ENCODE measurements around the gene SOCS7. TPM values are rescaled to one million over a fixed set of nuclear protein-coding genes. Genes with fewer than 3 reads are reported as not detected.
A peak's percentile ranks its signal among the peaks of the same experiment; 100 is the strongest.

Gene SOCS7
- total and polyA plus RNA-seq, 4 donors: 0.74 to 11.0 (median 2.9) TPM

- peaks cover 6 to 29% (median 12%) of the 10 kb centered on the region in 4 donors for H3K4me1 ChIP-seq (ENCODE audit: control insufficient read depth in 4 of 4, insufficient read depth in 4 of 4, low read length in 3 of 4)
- H3K9ac ChIP-seq (ENCODE audit: low read depth in 1 of 2, low read length in 2 of 2): peak overlapping the region in 1 of 2 donors; percentile 36
- DNase-seq (ENCODE audit: low spot score): no peak
Measured at GRCh38 chr17:38353668-38354067, 2.0 kb downstream of the SOCS7 start.

GRCh38 chr17:38354466-38354865 is 2.8 kb downstream of the SOCS7 start:
- Histone ChIP-seq H3K4me3 (ENCODE audit: low read depth in 1 of 3, low read length in 3 of 3) (no peak overlapping the region), H3K9me3 (ENCODE audit: control insufficient read depth in 4 of 4, low read length in 3 of 4) (no peaks in the 10 kb centered on the region), H3K27me3 (ENCODE audit: control insufficient read depth in 4 of 4, insufficient read depth in 4 of 4, low read length in 3 of 4) (no peaks in the 10 kb centered on the region), H3K36me3 (ENCODE audit: control insufficient read depth in 4 of 4, insufficient read depth in 3 of 4, low read depth in 1 of 4, low read length in 3 of 4) (no peaks in the 10 kb centered on the region), H3K4me1 (ENCODE audit: control insufficient read depth in 4 of 4, insufficient read depth in 4 of 4, low read length in 3 of 4) (peaks cover 6 to 34% (median 17%) of the 10 kb centered on the region in 4 donors), H3K9ac (ENCODE audit: low read depth in 1 of 2, low read length in 2 of 2) (no peak overlapping the region), H3K27ac (ENCODE audit: low read depth in 1 of 2, low read length in 2 of 2) (no peak overlapping the region)
- 92% methylated on average over 7 of the region's 7 CpGs for WGBS
- TF ChIP-seq HNF4A (conservative IDR thresholded peaks at IDR 0.05): no peak
- TF ChIP-seq ATF3 (IDR thresholded peaks at IDR 0.05): no peak
- TF ChIP-seq FOXA1 (IDR thresholded peaks at IDR 0.05): no peak
- TF ChIP-seq TAF1 (conservative IDR thresholded peaks at IDR 0.05): no peak
- TF ChIP-seq ZBTB33 (IDR thresholded peaks at IDR 0.05): no peak
- TF ChIP-seq NR2F2 (IDR thresholded peaks at IDR 0.05): no peak
- no peak for TF ChIP-seq RXRA (IDR thresholded peaks at IDR 0.05)
- TF ChIP-seq YY1 (IDR thresholded peaks at IDR 0.05): no peak
- TF ChIP-seq HNF4G (IDR thresholded peaks at IDR 0.05): no peak
- no peak for TF ChIP-seq JUND (IDR thresholded peaks at IDR 0.05)
- DNase-seq (ENCODE audit: low spot score): no peak

More at GRCh38 chr17:38353668-38354067, 2.0 kb downstream of the SOCS7 start:
- Histone ChIP-seq H3K27me3 (ENCODE audit: control insufficient read depth in 4 of 4, insufficient read depth in 4 of 4, low read length in 3 of 4) (no peaks in the 10 kb centered on the region), H3K4me3 (ENCODE audit: low read depth in 1 of 3, low read length in 3 of 3) (no peak overlapping the region), H3K9me3 (ENCODE audit: control insufficient read depth in 4 of 4, low read length in 3 of 4) (no peaks in the 10 kb centered on the region), H3K27ac (ENCODE audit: low read depth in 1 of 2, low read length in 2 of 2) (no peak overlapping the region), H3K36me3 (ENCODE audit: control insufficient read depth in 4 of 4, insufficient read depth in 3 of 4, low read depth in 1 of 4, low read length in 3 of 4) (no peaks in the 10 kb centered on the region)
- TF ChIP-seq SP1 (IDR thresholded peaks at IDR 0.05) (no peak), EGR1 (IDR thresholded peaks at IDR 0.05; ENCODE audit: low read depth in 2 of 2) (no peak), RXRA (IDR thresholded peaks at IDR 0.05) (no peak), JUND (IDR thresholded peaks at IDR 0.05) (no peak), YY1 (IDR thresholded peaks at IDR 0.05) (no peak), CTCF (IDR thresholded peaks at IDR 0.05; ENCODE audit: low read depth, low read length, missing input control) (no peak)
- WGBS: 93% methylated on average over 13 of the region's 13 CpGs

GRCh38 chr17:38355251-38355650 is 3.6 kb downstream of the SOCS7 start:
- WGBS: 98% methylated on average over 4 of the region's 4 CpGs
- Histone ChIP-seq H3K27ac (ENCODE audit: low read depth in 1 of 2, low read length in 2 of 2) (no peak overlapping the region), H3K9ac (ENCODE audit: low read depth in 1 of 2, low read length in 2 of 2) (no peak overlapping the region), H3K27me3 (ENCODE audit: control insufficient read depth in 4 of 4, insufficient read depth in 4 of 4, low read length in 3 of 4) (no peaks in the 10 kb centered on the region), H3K36me3 (ENCODE audit: control insufficient read depth in 4 of 4, insufficient read depth in 3 of 4, low read depth in 1 of 4, low read length in 3 of 4) (no peaks in the 10 kb centered on the region), H3K4me1 (ENCODE audit: control insufficient read depth in 4 of 4, insufficient read depth in 4 of 4, low read length in 3 of 4) (peaks cover 6 to 34% (median 17%) of the 10 kb centered on the region in 4 donors), H3K9me3 (ENCODE audit: control insufficient read depth in 4 of 4, low read length in 3 of 4) (no peaks in the 10 kb centered on the region), H3K4me3 (ENCODE audit: low read depth in 1 of 3, low read length in 3 of 3) (no peak overlapping the region)
- no peak for DNase-seq (ENCODE audit: low spot score)
- TF ChIP-seq RXRA (IDR thresholded peaks at IDR 0.05) (no peak), FOXA2 (IDR thresholded peaks at IDR 0.05) (no peak), HNF4G (IDR thresholded peaks at IDR 0.05) (no peak), RAD21 (IDR thresholded peaks at IDR 0.05) (no peak), FOXA1 (IDR thresholded peaks at IDR 0.05) (no peak), NR2F2 (IDR thresholded peaks at IDR 0.05) (no peak)
